Stimulated activated CD8-positive, alpha-beta memory T cell treated with anti-CD3 and anti-CD28 coated beads, Interleukin-12 subunit alpha, Interleukin-12 subunit beta, amount 100 ng/mL, for 4 hours (primary cell): ENCODE data around the gene SPATA2L.
"Not testable (repeated sequence)": the region's sequence is repeated elsewhere in the genome, so short reads cannot be mapped to it uniquely, and the experiment has no call there.

Experiments used
- DNase-seq: peaks from one replicate; pipeline ENCODE4 v3.0.0-alpha.2; 2020; ENCODE audit warnings: low read depth

The SPATA2L gene

GRCh38 chr16:89707695-89708094 is 6.2 kb upstream of the SPATA2L start:
- no peak for DNase-seq

GRCh38 chr16:89706518-89707260 is 5.2 kb upstream of the SPATA2L start:
- no peak for DNase-seq

GRCh38 chr16:89705006-89705405 is 3.5 kb upstream of the SPATA2L start:
- no peak for DNase-seq

GRCh38 chr16:89704281-89704680 is 2.8 kb upstream of the SPATA2L start:
- DNase-seq, result no peak

GRCh38 chr16:89700649-89701424 is 668 bp downstream of the SPATA2L start:
- DNase-seq, result peak; percentile 28

- peak; percentile 95 for DNase-seq
Observed at GRCh38 chr16:89700100-89700648, 1.3 kb downstream of the SPATA2L start.

- not testable (repeated sequence) for DNase-seq
Observed at GRCh38 chr16:89699629-89700099, 1.8 kb downstream of the SPATA2L start.

GRCh38 chr16:89698717-89699116 is 2.8 kb downstream of the SPATA2L start:
- DNase-seq, result not testable (repeated sequence)

- DNase-seq, result no peak
Observed at GRCh38 chr16:89697616-89698331, 3.7 kb downstream of the SPATA2L start.

- no peak for DNase-seq
Observed at GRCh38 chr16:89697161-89697615, 4.3 kb downstream of the SPATA2L start.

GRCh38 chr16:89696670-89697128 is 4.8 kb downstream of the SPATA2L start:
- peak; percentile 23 for DNase-seq

- DNase-seq, result no peak
Observed at GRCh38 chr16:89695875-89696669, 5.4 kb downstream of the SPATA2L start.

- no peak for DNase-seq
Observed at GRCh38 chr16:89695086-89695874, 6.2 kb downstream of the SPATA2L start.

GRCh38 chr16:89694784-89695085 is 6.8 kb downstream of the SPATA2L start:
- DNase-seq, result not testable (repeated sequence)

- DNase-seq, result no peak
Observed at GRCh38 chr16:89693931-89694783, 7.3 kb downstream of the SPATA2L start.

- no peak for DNase-seq
Observed at GRCh38 chr16:89693289-89693731, 8.2 kb downstream of the SPATA2L start.

GRCh38 chr16:89691986-89692569 is 9.4 kb downstream of the SPATA2L start:
- DNase-seq, result no peak

- DNase-seq, result no peak
Observed at GRCh38 chr16:89691231-89691985, 10.1 kb downstream of the SPATA2L start.
